Renal cortical epithelial cell (primary cell): ENCODE data around the gene MACROD2. TPM values are rescaled to one million over a fixed set of nuclear protein-coding genes. Genes with fewer than 3 reads are reported as not detected.
A peak's percentile ranks its signal among the peaks of the same experiment; 100 is the strongest.

Experiments used
- DNase-seq: peaks from one replicate; pipeline ENCODE4 v3.0.0-alpha.2; 2011; ENCODE audit warnings: low read depth
- total RNA-seq: library from RNA; depleted of rRNA; stranded (reverse); fragments of >200 nt; gene quantifications from 2 replicates; pipeline ENCODE4 v1.2.3, GENCODE V29; 2014

Gene MACROD2
- total RNA-seq, 1 donor from 2014 or later = 5.4 TPM

DNA sequence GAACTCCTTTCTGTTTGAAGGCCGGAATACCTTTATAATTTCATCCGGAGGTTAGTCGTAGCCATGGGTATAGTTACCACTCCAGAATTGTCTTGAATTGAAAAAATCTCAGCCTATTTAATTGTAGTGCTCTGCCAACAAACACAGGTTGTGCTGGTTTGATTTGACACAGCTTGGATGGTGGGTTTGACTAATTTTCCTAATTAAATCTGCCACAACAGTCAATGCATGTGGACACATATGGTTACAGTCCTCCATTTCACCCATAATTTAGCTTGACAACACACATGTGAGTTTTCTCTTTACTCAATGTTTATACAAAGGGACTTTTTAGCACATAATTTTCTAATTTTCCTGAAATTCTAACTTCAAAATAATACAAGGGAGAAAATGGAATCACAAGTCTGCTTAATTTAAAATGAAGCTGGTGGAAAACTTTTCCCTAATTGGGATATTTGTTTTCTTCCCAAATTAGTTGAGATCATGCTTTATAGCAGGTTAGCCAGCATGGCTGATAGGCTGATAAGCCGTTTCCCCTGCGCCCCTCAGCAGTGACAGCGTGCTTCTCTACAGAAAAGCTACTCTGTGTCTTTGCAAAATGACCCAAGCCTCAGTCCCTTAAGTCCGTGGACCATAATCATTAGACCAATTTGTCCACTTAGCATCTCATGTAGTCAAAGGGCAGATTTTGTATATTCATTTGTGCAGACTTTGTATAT is 805.5 kb downstream of the MACROD2 start:
- DNase-seq = no peak

DNA sequence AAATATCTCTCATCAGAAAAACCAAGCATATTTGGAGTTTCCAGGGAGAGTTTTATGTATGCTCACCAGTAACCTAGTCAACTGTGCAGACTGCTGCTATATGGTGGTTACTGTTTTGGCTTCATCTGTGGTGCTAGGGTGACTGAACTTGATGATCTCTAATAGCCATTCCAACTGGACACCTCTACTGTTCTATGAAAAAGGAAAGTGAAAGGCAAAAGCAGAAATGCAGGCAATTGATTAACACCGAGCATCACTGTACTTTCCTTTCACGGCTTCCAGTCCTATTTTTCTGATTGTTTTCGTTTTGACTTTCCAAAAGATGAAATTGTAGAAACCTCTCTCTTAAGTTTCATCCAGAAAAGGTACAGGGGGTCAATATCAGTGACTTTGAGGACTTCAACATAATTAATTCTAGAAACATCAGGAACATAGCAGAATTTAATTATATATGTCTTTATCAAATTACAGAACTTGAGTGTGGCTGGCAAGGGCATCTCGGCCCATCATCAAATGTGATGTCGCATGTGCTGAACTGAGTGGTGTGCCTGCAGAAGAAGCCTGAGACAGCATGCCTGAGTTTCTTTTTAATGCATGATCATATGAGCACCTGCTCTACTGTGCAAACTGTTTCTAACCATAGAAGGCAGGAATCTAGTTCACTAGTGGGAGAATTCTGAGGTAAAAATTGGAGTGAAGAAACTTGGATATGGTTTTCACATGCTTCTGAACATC is 806.4 kb downstream of the MACROD2 start:
- no peak for DNase-seq

DNA sequence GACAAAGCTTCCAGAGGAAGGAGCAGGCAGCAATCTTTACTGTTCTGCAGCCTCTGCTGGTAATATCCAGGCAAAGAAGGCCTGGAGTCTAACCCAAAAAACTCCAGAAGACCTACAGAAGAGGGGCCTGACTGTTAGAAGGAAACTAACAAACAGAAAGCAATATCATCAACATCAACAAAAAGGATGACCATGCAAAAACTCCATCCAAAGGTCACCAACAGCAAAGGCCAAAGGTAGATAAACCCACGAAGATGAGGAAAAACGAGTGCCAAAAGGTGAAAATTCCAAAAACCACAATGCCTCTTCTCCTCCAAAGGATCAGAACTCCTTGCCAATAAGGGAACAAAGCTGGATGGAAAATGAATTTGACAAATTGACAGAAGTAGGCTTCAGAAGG is 811.9 kb downstream of the MACROD2 start:
- no peak for DNase-seq

DNA sequence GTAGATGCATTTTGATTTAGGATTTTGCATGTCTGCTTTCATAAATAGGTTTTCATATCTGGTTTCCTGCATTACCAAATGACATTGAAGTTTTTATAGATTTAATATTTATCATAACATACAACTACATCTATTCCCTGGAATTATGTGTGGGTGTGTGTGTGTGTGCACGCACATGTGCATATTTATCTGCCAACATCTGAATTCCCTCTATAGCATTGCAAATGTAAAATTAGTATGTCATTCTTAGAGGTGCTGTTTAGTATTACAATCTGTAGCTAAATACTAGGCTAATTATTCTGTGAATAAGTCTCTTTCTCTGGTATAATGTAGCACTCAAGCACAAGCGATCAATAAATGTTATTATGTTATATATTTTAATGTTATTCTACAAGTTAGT is 820.0 kb downstream of the MACROD2 start:
- no peak for DNase-seq

DNA sequence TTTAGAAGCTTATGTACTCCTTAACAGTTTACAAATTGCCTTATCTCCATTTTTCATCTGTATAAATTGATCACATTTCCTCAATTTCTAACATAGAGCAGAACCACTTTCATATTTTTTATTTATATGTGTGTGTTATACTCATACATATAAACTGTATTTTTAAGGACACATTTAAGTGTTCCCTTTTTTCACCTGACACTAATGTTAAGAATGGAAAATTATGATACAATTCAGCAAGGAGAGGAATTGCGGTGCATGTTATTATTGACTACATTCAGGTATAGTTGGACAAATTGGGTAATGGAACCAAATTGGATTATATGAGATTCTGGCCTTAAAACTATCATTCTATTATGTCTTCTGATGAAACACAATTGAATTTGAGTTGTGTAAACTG is 821.2 kb downstream of the MACROD2 start:
- no peak for DNase-seq

DNA sequence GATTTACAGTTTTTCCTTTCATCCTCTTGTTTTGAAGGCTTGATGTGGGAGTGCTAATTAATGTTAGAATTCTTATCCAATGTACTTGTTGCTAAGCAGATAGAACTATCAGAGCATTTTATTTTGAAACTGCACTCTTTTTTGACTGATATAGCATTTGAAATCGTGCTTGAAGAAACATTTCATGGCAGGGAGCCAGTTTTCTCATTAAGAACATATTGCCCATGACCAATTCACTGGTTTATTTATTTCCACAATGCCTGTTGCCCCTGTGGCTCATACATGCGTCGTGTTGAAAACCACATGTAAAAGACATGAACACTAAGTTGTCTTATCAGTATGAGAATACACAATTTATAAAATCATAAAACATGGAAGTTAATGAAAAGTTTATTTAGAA is 821.8 kb downstream of the MACROD2 start:
- DNase-seq = no peak

DNA sequence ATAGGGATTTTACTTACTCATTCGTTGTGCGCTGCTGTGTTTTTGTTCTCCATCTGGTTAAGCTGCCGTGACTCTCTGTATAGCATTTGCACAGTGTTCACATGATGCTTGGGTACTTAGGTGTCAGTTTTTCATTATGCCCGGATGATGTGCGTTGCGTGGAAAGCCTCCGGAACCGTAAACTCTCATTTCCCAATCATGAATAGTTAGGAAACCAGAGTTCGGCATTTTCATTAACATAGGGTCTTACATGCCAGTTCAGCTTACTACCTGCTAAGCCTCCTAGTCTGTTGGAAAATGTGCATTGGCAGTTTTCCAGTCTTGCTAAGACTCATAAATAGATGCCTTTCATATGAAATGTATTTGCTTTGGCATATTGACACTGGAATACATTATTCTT is 825.5 kb downstream of the MACROD2 start:
- no peak for DNase-seq

DNA sequence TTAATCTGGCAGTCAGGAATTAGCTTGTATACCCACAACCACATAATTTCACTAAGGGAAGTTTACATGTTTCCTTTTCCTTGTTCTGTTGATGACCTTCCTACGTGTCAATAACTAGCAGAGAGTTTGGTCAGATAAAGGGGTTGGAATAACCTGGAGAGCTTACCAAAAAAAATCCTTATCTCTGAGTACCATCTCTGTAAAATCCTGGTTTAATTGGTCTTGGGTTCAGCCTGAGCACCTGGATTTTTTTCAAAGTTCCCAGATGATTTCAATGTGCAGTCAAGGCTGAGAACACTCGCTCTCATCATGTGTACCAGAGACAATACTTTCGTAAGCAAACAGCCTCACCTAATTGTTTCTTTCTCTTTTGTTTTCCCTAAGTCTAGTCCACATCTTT is 825.9 kb downstream of the MACROD2 start:
- DNase-seq = no peak

DNA sequence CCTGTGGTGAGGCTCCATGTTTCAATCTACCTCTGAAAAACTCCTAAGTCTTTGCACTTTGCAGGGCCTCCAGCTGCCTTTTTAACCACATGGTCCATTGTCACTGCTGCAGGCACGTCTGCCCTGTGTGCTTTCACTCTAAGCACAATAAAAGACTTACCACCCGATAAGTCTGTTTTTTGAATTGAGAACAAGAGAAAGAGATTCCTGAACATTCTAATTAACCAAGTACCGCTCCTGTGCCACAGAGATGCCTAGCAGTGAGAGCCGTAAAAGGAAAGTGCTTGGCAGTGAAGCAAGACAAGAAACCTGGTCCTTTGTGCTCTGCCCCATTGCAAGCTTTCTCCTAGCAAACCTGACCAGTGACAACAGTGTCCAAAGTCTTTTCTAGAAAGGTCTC is 829.7 kb downstream of the MACROD2 start:
- DNase-seq = no peak

DNA sequence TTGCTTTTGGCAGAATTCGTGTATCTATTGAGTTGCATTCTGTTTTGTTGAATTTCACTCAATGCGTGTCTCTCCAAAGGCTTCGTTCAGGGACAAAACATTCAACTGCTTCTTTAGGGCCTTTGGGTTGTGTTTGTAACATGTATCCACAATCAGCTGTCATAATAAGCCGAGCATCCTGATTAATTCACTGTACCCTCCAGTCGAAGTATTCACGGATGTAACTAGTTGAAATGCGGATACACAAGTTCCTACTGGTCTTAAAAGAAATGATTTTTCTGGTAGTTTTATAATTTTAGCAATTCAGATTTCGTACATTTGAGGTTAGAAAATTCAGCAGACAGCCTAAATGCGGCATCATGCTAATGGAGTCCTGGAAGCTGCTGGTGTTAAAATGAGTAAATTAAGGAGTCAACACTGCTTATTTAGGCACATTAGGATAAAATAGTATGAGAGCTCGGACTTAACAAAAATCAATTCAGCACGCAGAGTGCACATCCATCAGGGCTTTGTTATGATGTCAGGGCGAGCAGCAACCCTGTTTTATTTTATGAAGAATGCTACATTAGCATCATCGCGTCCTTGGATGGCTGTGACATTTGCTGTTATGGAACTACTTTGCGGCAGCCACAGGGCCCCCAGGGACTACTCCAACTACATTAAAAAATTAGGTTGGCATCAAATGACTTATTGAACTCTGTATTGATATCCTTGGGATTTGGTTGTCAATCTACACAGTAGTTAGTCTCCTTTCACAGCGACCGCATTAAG is 831.4 kb downstream of the MACROD2 start:
- no peak for DNase-seq

DNA sequence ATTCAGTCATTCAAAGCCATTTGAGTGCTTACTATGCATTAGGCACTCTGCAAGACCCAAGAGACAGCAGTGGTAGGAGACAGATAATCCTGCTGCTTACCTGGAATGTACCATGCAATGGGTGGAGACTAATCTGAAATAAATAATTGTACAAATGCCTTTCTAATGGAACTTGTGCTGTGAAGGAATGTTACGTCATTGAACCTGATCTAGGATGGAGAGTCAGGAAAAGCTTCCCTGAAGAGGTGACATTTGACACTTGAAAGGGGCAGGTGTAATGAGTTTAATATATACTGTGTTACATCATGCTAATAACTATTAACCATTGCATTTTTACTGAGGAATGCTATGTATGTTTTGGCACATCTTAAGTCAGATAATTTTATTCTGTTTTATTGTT is 833.1 kb downstream of the MACROD2 start:
- peak; percentile 34 for DNase-seq

DNA sequence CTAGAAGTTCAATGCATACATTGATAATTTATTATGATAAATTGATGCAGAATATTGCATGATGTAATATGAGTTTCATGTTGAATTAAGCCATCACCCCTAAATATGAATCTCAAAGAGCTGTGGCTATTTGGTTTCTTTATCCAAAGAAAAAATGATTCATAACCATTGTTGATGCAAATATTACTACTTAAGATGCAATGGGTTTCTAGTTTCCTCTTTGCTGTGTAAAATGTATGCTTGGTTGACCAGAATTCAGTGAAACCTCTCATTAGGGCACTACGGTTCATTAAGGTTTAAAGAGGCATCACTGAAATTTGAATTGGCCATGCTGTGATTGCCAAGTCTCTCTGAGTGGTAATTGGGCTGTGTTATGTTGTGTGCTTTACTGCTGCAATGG is 834.6 kb downstream of the MACROD2 start:
- DNase-seq = peak; percentile 51

DNA sequence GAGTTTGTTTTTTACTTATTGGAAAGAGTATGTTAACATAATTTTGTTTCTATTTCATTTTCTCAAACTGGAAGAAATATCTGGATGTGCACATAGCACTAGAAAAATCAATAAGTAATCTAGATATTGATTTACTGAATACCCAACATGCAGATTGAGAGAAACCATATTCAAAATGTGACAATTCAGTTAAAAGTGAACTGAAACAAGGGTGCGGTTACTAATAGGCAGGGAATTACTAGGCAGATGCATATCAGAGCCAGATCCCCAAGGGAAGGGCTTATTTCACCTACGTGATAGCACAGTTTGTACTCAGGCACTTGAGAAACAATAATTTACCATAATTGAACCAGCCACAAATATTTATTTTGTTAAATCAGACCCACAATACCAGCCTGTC is 835.1 kb downstream of the MACROD2 start:
- DNase-seq = no peak

DNA sequence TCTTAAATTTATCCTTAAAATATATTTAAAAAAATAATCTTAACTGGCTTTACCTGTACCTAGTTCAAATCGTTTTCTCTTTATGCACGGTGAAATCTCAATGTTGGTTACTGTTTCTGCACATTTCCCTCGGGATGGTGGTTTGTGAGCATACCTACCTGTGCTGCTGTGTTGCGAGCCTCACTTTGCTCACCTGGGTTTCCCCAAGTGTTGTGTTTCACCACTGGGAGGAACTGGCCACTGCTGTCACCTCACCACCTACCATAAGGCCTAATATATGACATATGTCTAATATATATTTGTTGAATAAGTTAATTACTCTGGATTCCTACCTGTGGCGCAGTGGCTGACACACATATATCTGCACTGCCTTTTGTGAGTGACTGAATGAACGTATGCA is 835.6 kb downstream of the MACROD2 start:
- DNase-seq = no peak

DNA sequence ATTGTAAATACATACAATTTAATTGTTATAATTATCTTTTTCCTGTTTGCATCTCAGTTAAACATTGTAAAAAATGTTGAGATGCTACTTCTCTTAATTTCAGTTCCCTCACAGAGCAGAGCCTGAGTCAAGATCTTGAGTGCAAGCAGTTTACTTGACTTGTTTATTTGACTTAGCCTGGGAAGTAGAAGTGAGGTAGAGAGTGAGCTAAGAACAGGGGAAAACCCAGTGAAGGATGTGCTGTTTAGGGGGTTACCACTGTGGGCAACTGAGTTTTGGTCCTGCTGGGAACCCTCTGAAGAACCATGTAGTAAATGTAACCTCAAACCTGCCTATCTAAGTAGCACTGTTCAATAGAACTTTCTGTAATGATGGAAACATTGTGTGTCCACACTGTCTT is 837.3 kb downstream of the MACROD2 start:
- DNase-seq = no peak

DNA sequence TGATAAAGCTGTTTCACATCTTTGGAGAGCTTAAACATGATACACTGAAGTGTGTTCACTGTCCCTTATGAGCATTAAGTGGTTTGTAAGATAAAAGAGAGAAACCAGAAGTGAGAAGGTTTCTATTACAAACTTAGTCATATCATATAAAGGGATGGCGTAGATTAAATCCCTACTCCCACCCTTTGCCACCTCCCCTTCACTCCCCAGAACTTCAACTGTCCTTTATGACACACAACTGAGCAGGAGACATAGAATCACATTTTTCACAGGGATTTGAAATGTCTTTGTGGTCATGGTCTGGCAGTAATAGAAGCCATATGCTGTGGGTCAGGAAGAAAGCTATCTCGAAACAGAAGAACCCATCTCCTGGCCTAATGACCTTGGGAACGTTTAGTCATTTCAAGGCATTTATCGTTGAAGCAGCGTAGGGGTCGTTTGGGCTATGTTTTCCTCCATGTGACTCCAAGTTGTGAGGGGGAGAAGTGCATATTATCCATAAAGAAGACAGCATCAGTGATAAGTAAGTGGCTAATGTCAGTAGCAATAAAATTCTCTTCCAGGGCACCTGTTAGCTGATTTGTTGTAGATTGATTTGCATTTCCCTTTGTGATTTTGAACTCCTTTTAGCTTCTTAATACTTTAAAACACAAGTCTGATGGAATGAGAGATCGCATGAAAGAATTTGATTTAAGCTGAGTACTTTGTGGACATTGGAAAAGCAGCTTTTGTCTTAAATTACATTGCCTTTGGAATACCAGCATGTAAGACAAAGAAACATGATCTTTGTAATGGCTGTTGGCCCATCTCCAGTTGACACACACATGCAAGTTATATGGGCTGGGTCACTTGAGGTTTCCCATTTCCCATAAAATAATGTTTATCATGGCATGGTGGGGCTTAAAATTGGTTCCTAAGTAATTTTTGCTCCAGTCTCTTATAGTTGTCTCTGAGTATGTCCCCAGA is 843.6 kb downstream of the MACROD2 start:
- DNase-seq = no peak

DNA sequence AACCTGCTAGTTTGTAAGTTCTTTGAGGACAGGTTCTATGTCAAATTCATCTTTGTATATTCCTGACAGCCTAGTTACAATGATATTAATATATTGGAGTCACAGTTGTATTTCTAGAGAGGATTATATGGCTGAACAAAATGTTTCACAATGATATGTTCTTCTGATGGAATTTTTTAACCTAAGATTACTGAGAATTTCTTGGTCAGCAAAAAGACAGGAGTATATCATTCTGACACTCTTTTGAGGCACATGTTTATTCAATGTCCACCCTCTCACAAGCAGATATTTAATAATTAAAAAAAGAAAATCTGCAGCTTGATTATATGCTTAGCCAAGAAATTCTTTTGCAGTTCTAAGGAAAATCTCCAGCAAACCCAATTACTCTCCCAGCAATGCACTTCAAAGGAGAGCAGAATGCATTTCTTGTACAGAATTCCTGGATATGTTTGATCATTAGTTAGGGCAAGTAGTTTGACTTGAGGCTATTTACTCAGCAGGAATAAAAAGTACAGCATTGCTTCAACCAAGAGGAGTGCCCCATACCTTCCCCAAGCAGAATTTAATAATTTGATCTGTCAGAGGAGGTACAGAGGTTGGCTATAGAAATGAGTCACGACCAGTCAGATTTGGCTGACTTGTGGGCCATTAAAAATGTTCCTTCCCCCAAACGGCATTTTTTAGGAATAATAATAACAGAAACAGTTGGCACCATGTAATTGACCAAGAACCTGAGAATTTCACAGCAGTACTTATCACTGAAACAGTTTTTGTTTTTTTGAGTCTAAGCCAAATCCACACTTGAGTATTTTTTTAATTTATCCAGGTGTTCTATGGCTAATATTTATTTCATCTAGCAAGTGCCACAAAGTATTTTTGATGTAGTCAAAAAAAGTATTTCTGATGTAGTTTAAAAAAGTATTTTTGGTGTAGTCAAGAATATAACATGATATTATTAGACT is 850.2 kb downstream of the MACROD2 start:
- DNase-seq = peak; percentile 96

DNA sequence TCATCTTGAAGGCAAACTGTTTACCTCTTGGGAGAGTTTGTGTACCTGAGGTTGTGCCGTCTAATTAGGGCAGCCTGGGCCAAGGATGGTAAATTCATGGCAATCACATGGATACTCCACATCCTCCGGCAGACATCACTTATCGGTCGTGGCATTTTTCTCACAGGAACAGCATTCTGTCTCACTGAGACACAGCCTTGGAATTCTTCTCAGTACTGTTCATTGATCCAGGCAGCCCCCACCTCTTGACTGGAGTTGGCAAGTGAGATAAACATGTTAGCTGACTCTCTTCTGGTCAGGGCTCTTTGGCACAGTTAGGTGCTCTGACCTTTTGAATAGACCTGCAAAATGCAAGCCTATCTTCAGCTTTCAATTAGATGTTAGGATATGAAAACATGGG is 853.5 kb downstream of the MACROD2 start:
- no peak for DNase-seq

DNA sequence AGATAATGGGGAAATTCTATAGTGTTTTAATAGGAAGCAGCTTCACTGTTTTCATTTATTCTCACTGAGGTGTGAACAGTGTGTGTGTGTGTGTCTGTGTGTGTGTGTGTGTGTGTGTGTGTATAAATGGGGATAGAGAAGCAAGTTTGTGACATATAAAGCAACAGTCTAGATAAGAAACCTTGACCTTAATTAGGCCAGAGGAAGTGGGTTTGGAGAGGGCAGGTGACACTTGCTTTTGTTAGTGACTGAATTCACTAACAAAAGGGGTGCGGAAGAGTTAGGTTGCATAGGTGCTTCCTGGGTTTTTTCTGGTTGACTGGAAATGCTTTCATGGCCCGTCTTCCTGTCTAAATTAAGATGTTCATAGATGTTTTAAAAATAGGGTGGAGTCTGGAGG is 857.8 kb downstream of the MACROD2 start:
- DNase-seq = no peak

DNA sequence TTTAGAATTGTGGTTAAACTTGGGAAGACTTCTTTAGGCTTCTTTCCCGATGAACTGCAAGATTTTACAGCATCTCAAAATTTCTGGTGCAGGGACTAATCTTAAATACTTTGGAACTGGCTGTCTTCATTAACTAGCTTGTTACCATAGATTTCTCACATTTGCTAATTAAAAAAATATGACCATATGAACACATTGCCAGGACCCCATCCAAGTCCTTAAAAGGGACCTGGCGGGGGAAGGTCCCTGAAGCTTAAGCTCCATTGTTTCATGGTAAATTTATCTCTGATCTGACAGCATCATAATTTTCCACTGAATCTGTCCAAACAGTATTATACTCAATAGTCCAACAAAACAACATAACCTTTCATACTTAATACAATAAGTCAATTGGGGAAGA is 859.9 kb downstream of the MACROD2 start:
- no peak for DNase-seq

DNA sequence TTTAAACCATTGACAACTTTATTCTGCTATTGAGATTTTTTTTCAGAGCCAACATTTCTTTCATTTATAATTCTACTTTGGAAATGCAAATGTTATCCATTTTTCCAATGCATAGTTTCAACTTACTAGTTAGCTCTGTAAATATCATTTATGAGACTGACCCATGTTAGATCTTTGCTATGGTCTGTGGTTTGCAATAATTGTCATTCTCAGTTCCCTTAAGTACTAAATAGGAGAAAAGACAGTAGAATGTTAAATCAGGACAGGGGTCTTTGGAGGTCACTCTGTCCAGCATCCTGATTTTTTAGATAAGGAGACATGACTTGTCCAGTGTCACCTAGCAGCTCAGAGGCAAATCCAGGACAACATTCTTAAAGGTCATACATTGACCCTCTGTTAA is 864.3 kb downstream of the MACROD2 start:
- no peak for DNase-seq
